NCI-H526 treated with DMSO at 0.1 percent for 48 hours (cell line): ENCODE data around the gene NPW.
"Not testable (repeated sequence)": the region's sequence is repeated elsewhere in the genome, so short reads cannot be mapped to it uniquely, and the experiment has no call there.

Source experiments
- DNase-seq: peaks from one replicate; lab custom pipeline; 2025; lab: John Stamatoyannopoulos, UW

The NPW gene

GRCh38 chr16:2023092-2024031, 3.8 kb downstream of the NPW start:
- DNase-seq, result peak; percentile 45

- no peak for DNase-seq
Measured at GRCh38 chr16:2024032-2024420, 4.4 kb downstream of the NPW start.

- DNase-seq, result no peak
Measured at GRCh38 chr16:2025251-2025650, 5.7 kb downstream of the NPW start.

GRCh38 chr16:2025878-2026460, 6.4 kb downstream of the NPW start:
- DNase-seq, result no peak

DNA sequence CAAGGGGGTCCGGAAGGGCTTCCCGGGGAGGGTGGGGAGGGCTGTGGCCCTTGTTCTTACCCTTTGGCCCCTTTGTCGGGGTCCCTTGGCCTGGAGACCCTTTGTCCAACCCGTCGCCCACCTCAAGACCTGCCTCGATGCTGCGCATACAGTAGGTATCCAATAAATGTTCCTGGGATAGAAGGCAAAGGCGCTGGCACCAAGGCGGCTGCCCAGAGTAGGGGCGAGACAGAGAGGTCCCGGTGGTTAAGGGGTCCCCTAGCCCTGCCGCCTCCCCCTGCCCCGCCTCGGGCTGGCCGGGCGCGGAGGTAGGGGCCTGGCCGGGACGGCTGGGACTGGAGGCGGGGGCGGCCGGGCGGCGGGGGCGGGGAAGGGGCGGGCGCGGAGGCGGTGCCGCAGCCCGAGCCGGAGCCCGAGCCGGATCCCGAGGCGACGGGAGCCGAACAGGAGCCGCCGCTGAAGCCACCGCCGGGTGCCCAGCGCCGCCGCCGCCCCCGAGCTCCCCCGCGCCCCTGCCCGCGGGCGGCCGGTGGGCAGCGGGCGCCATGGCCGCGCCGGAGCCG, 7.0 kb downstream of the NPW start, which contains the start of gene NHERF2:
TSS of gene NHERF2 (plus strand) at position 442 of the 563 bp plus-strand sequence. CDS start at position 546, 104 bp downstream.
- no peak for DNase-seq

DNA sequence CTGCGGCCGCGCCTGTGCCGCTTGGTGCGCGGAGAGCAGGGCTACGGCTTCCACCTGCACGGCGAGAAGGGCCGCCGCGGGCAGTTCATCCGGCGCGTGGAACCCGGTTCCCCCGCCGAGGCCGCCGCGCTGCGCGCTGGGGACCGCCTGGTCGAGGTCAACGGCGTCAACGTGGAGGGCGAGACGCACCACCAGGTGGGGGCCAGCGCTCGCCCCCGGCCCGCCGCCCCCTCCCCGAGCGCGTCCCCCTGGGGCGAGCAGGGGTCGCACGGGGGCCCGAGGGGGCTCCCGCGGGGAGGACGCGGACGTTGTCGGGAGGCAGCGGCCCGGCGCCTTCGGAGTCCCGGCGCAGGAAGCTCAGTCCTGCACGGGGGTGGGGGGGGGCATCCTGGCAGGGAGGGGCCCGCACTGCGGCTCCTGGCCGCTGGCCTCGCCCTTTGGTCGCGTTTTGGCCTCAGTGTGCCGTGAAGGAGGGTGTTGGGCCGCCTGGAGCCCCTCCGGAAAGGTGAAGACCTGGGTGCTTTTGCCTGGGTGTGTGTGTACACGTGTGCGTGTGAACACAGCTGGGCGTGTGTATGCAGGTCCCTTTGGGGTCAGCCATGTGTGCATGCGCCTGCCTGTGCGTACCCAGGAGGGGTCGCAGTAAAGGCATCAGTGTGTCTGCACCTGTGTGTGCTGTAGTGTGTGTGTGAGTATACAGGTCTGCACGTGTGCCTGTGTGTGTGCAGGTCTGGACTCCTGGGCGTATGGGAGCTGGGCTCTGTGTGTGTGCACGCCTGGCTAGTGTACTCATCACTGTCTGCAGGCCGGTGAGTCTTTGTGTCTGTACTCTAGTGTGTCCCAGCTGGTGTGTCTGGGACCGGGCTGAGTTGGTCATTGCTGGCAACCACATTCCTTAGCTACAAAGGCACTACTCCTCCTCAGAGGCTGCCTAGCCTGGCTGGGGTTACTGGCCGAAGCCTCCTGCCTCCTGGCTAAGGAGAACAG, 7.7 kb downstream of the NPW start:
- no peak for DNase-seq

DNA sequence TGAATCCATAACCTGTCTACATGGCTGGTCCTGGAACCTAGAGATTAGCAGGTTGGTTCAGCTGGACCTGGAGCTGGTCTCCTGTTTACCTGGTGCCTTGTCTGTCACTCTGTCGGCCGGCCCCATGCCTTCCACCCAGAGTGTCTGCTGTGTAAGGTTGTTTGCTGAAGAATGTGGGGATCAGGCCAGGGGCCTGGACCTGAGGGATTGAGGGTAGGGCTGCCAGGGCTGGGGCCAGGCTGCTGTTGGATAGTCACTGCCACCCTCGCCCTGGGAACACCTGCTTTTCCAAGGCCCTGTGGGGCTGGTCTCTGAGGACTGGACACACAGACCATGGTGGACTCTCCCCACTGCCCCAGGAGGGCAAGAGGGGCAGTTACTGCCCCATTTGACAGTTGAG, 8.6 kb downstream of the NPW start:
- DNase-seq, result no peak

GRCh38 chr16:2028620-2029220, 9.1 kb downstream of the NPW start:
- DNase-seq, result no peak

DNA sequence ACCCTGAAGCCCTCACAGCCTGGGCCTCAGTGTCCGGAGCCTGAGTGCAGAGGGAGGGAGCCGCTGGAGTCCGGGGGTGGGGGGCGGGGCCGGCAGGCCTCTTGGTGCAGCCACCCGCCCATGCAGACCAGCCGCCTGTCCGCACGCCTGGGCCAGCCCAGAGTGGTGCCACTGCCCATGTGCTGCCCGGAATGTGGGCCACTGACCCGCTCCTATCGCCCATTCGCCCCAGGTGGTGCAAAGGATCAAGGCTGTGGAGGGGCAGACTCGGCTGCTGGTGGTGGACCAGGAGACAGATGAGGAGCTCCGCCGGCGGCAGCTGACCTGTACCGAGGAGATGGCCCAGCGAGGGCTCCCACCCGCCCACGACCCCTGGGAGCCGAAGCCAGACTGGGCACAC, 9.8 kb downstream of the NPW start:
- no peak for DNase-seq

- DNase-seq, result no peak
Measured at GRCh38 chr16:2030036-2030435, 10.5 kb downstream of the NPW start.

- DNase-seq, result no peak
Measured at GRCh38 chr16:2031081-2031577, 11.5 kb downstream of the NPW start.

DNA sequence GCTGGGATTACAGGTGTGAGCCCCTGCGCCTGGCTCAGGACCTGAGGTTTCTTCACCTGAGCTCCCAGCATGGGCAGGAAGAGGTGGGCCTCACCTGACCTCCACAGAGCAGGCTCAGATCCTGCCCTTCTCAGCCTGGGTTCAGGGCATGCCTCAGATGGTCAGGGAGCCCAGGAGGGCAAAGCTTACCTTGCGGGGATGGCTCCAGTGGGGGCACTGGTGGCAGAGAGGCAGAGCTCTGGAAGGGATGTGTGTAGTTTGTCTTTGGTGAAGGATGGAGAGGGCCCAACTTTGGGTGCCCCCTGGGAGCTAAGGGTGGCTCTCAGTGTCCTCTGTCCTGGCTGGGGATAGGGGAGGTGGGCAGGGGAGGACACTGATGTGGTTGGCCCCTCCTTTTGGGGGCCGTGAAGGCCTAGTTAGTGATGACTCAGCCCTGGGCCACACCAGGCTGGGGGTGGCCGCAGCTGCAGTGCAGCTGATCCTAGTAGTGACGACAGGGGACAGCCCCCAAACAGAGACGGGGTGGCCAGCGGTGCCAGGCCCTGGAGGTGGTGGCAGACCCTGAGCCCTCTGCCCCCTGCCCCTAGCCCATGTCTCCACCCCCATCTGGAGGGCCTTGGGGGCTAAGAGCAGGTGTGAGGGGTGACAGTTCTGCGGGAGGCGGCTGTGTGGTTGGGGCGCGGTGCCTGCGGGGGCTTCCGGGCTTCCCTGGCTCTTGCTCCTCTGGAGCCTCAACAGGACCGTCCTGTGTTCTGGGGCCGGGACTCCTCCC, 12.9 kb downstream of the NPW start:
- no peak for DNase-seq

- DNase-seq, result no peak
Measured at GRCh38 chr16:2033057-2033908, 13.7 kb downstream of the NPW start.

GRCh38 chr16:2033909-2034695, 14.5 kb downstream of the NPW start:
- DNase-seq, result not testable (repeated sequence)

DNA sequence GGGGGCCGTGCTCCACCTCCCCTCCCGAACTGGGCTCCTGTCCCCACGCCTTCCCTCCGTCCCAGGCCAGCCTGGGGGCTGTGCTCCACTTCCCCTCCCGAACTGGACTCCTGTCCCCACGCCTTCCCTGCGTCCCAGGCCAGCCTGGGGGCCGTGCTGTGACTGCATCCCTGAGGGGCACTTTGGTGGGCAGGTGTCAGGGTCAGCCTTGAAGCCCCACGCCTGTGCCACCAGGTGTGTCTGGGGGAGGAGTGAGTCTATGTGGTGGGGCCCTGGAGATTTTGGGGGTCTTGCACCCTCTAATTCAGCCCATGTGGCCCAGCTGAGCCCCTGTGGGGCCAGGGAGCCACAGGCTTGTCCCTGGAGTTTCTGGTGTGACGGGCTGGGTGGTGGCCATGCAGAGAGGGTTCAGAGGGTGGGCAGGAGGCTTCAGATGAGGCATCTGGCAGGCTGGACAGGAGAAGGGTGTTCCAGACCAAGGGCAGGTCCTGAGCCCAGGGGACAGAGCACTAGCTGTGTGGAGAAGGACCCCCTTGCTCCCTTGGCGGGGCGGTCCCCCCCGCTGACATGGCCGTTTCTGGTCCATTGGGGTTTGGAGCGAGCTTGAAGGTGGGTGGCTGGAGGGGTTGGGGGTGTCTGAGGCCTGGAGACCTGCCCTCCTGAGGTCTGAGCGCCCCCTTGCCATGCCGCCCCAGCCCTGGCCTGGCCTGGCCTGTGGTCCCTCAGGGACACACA, 15.3 kb downstream of the NPW start:
- no peak for DNase-seq

DNA sequence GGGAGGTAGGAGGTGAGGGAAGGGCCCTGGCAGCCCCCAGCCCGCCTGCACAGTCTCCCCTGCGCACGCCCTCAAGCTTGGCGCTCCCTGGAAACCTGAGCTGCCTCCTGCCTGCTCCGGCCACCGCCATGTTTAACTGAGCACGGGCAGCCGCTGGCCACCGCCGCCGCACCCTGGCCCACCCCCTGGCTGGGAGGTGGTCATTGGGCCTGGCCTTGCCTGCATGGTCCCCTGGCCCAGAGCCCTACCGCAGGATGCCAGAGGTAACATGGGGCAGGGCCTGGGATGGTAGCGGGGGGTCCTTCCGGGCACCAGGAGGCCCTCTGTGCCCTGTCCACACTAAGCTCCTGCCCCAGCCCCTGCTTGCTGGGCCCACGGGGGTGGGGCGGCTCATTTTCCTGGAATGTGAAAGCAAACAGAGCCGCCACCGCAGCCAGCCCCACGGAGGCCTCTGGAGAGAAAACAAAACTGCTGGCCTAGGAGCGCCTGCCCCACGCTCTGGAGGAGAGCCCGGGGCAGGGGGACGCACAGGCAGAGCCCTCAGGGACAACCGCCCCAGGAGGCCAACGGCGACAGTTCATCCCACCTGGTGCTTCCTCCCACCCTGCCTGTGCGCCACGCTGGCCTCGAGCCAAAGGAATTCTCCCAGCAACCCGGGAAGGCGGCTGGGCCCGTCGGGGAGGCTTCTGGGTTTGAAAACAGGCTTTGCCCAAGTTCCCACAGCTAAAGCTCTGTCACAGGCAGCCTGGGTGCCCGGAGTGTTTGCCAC, 16.0 kb downstream of the NPW start:
- peak; percentile 62 for DNase-seq
